ENCODE results near the gene ZFC3H1.

The ZFC3H1 gene

GRCh38 chr12:71640316-71640715 is 23.3 kb downstream of the ZFC3H1 start:
- no peak overlapping the region for H3K4me3 ChIP-seq (ENCODE audit: low read depth, low read length)
- TF ChIP-seq CTCF (IDR thresholded peaks at IDR 0.05; ENCODE audit: insufficient read depth, low read depth, low read length, missing control alignments): no peak
- no peak for DNase-seq (ENCODE audit: low read depth)

DNA sequence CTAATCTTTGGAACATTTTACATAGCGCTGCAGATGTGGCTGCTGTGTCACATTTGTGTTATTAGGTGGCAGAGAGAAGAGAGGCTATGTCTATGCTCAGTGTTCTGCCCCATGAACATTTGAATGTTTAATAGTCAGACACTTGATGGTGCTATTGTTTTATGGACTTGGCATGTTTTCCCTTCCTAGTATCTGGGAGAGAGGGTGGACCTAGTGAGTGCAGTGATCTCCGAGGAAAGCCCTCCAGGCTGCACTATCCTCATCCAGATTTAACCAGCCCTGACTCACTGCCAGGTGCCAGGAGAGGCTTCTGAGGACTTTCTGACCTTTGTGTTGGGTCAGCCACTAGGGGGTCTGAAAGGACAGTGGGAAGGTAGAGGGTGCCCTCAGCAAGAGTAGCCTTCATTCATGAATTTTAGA is 24.3 kb downstream of the ZFC3H1 start:
- peak; percentile 32 for TF ChIP-seq CTCF (IDR thresholded peaks at IDR 0.05; ENCODE audit: insufficient read depth, low read depth, low read length, missing control alignments)
- no peak overlapping the region for H3K4me3 ChIP-seq (ENCODE audit: low read depth, low read length)
- DNase-seq (ENCODE audit: low read depth): peak; percentile 26

- no peak overlapping the region for H3K4me3 ChIP-seq (ENCODE audit: low read depth, low read length)
- TF ChIP-seq CTCF (IDR thresholded peaks at IDR 0.05; ENCODE audit: insufficient read depth, low read depth, low read length, missing control alignments): no peak
- no peak for DNase-seq (ENCODE audit: low read depth)
Measured at GRCh38 chr12:71638499-71638898, 25.1 kb downstream of the ZFC3H1 start.

DNA sequence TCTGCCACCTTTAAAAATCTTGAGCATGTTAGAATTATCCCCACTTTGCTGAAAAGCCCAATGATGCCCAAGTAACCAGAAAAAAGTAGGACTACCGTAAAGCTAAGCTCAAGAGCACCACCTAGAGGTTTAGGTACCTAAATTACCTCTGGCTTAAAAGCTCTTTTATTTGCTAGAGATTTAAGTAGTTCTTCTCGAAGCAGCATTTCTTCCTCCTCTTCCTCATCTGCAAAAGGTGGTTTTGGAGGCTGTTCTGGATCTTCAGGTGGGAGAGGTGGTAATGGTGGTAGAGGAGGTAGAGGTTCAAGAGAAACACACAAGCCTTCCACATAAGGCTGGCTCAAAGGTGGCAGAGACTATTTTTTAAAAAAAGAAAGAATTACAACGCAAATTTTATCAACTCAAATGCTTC is 26.9 kb downstream of the ZFC3H1 start:
- DNase-seq (ENCODE audit: low read depth): peak; percentile 68
- no peak overlapping the region for H3K4me3 ChIP-seq (ENCODE audit: low read depth, low read length)
- TF ChIP-seq CTCF (IDR thresholded peaks at IDR 0.05; ENCODE audit: insufficient read depth, low read depth, low read length, missing control alignments): peak; percentile 69

DNA sequence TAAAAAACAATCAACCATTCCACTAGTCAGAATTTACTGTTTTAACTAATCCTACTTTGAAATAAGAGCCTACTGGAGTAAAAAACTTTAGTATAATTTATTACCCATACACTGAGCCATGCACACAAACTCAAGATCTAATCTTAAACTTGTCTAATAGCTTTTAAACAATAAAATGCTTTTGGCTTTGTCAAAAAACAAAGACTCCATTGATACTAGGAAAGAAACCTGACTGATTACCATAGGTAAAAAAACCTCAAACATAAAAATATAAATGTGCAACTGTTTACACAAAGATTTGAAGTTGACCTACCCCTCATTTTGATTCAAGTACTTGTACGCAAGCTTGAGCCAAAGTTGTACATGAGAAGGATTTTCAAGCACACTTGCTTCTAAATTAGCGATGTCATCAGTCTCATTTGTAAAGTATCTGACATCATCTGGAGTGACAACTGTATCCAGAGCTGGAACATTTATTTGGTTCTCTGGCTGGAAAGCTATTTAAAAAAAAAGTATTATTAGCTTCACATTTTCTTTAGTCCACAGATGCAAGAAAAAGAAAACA is 36.1 kb downstream of the ZFC3H1 start:
- TF ChIP-seq CTCF (IDR thresholded peaks at IDR 0.05; ENCODE audit: insufficient read depth, low read depth, low read length, missing control alignments): no peak
- no peak for DNase-seq (ENCODE audit: low read depth)
- no peak overlapping the region for H3K4me3 ChIP-seq (ENCODE audit: low read depth, low read length)

DNA sequence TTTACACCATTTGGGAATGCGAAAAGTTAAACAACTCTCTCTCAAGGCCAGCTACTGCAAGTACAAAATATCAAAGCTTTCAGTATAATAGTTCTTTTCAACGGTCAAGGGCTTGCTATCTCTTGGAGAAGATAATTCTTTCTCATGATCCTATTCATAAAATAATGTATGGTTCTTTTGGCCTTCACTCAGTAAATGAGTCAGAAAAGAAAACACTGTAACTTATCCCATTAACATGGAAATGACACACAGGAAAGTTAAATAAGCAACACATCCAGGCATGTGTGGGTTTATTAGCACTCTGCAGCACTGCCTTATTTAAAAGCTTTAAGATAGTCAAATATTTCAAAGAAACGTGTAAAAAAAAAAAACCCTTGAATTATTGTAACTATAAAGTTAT is 36.9 kb downstream of the ZFC3H1 start:
- no peak overlapping the region for H3K4me3 ChIP-seq (ENCODE audit: low read depth, low read length)
- TF ChIP-seq CTCF (IDR thresholded peaks at IDR 0.05; ENCODE audit: insufficient read depth, low read depth, low read length, missing control alignments): no peak
- DNase-seq (ENCODE audit: low read depth): no peak

- TF ChIP-seq CTCF (IDR thresholded peaks at IDR 0.05; ENCODE audit: insufficient read depth, low read depth, low read length, missing control alignments): no peak
- H3K4me3 ChIP-seq (ENCODE audit: low read depth, low read length): no peak overlapping the region
- DNase-seq (ENCODE audit: low read depth): peak; percentile 15
Measured at GRCh38 chr12:71626098-71626497, 37.5 kb downstream of the ZFC3H1 start.

All from GM12865 (cell line).